H1 (cell line): ENCODE measurements around the gene C21orf58. TPM values are rescaled to one million over a fixed set of nuclear protein-coding genes. Genes with fewer than 3 reads are reported as not detected.

Experiments used
- CTCF ChIA-PET: fragments of 300-600 bp; sonication (Branson Sonifier 250); formaldehyde crosslinking; loops from one replicate; lab custom pipeline; 2021; ENCODE audit not compliant: partially characterized antibody; lab: Charles Lee
- POLR2A ChIA-PET: fragments of 300-600 bp; sonication (Branson Sonifier 250); formaldehyde crosslinking; loops from one replicate; lab custom pipeline; 2021; ENCODE audit warnings: inconsistent platforms; ENCODE audit not compliant: partially characterized antibody; lab: Charles Lee
- DNase-seq, 2 experiments: peaks; one replicate each; pipeline versions ENCODE4 v3.0.0 to v3.0.0-alpha.2; 2010 to 2022; ENCODE audit warnings: low spot score in 2 of 2, low read depth in 1 of 2, mixed read lengths in 1 of 2
- FAIRE-seq: peaks from 2 replicates; lab custom pipeline; 2011; peaks lifted over from hg19 to GRCh38; lab: Jason Lieb, UNC
- H2AFZ ChIP-seq: 2 replicates; pipeline ENCODE4 v1.8.1; 2012; ENCODE audit warnings: low read length, inconsistent platforms
- H2AK5ac ChIP-seq: 2 replicates; pipeline ENCODE4 v1.6.1; 2013; ENCODE audit warnings: low read depth, low read length
- H2BK120ac ChIP-seq: replicated peaks from 2 replicates; pipeline ENCODE3; 2013; ENCODE audit warnings: low read depth, low read length, inconsistent platforms
- H2BK12ac ChIP-seq: 2 replicates; pipeline ENCODE4 v1.6.1; 2013; ENCODE audit warnings: low read depth, low read length
- H2BK15ac ChIP-seq: 2 replicates; pipeline ENCODE4 v1.6.1; 2013; ENCODE audit warnings: low read length
- H2BK20ac ChIP-seq: 2 replicates; pipeline ENCODE4 v1.6.1; 2013; ENCODE audit warnings: low read length
- H2BK5ac ChIP-seq: 2 replicates; pipeline ENCODE4 v1.6.1; 2013; ENCODE audit warnings: low read depth, low read length
- H3K14ac ChIP-seq: 2 replicates; pipeline ENCODE4 v1.6.1; 2013; ENCODE audit warnings: inconsistent platforms; ENCODE audit not compliant: insufficient read length
- H3K18ac ChIP-seq: 2 replicates; pipeline ENCODE4 v1.6.1; 2013; ENCODE audit warnings: low read length; ENCODE audit errors: extremely low read depth
- H3K23ac ChIP-seq: 2 replicates; pipeline ENCODE4 v1.6.1; 2013; ENCODE audit warnings: inconsistent platforms; ENCODE audit not compliant: insufficient read length
- H3K23me2 ChIP-seq: 2 replicates; pipeline ENCODE4 v1.6.1; 2013; ENCODE audit warnings: low read depth, low read length
- H3K27ac ChIP-seq: 2 replicates; pipeline ENCODE4 v1.6.1; 2011; ENCODE audit warnings: low read depth, low read length, inconsistent platforms
- H3K27me3 ChIP-seq, 4 experiments: replicated peaks in 1 of 4; 1 replicate in 1 of 4; 2 replicates in 3 of 4; pipeline versions ENCODE4 v1.6.1 to v1.8.1; 2011 to 2013; ENCODE audit warnings: low read length in 3 of 4, mild to moderate bottlenecking in 3 of 4, inconsistent platforms in 2 of 4, mixed read lengths in 2 of 4, moderate library complexity in 1 of 4; ENCODE audit not compliant: control insufficient read depth in 3 of 4, insufficient read depth in 3 of 4; ENCODE audit errors: extremely low read depth in 1 of 4
- H3K36me3 ChIP-seq, 4 experiments: 2 replicates each; pipeline versions ENCODE4 v1.6.1 to v1.8.1; 2011 to 2013; ENCODE audit warnings: mild to moderate bottlenecking in 4 of 4, low read length in 3 of 4, moderate library complexity in 2 of 4, control low read depth in 1 of 4, inconsistent platforms in 1 of 4; ENCODE audit not compliant: insufficient read depth in 4 of 4, control insufficient read depth in 2 of 4
- H3K4ac ChIP-seq: replicated peaks from 2 replicates; pipeline ENCODE3; 2013; ENCODE audit warnings: low read length, low read depth, mixed read lengths, inconsistent platforms; ENCODE audit not compliant: insufficient read length
- H3K4me1 ChIP-seq, 4 experiments: replicated peaks in 1 of 4; 1 replicate in 1 of 4; 2 replicates in 3 of 4; pipeline versions ENCODE4 v1.6.1 to v1.8.1; 2011 to 2013; ENCODE audit warnings: low read length in 3 of 4, inconsistent platforms in 2 of 4, mixed read lengths in 1 of 4; ENCODE audit not compliant: insufficient read depth in 4 of 4, control insufficient read depth in 3 of 4
- H3K4me2 ChIP-seq, 2 experiments: 2 replicates each; pipeline versions ENCODE4 v1.6.1 to v1.8.1; 2011 to 2013; ENCODE audit warnings: low read depth in 2 of 2, low read length in 2 of 2, control low read depth in 1 of 2, inconsistent platforms in 1 of 2, mild to moderate bottlenecking in 1 of 2; ENCODE audit not compliant: insufficient read depth in 1 of 2
- H3K4me3 ChIP-seq, 4 experiments: fragments of 200-600, 300-600 bp in 1 of 4; sonication (generic), shearing (Covaris generic), sonication (Bioruptor Twin) in 1 of 4; 2 replicates each; pipeline versions ENCODE4 v1.5.1 to v1.8.1; 2011 to 2016; ENCODE audit warnings: low read length in 4 of 4, low read depth in 3 of 4, control low read depth in 2 of 4, inconsistent platforms in 2 of 4, mild to moderate bottlenecking in 2 of 4, mixed read lengths in 1 of 4, moderate library complexity in 1 of 4; ENCODE audit not compliant: insufficient read depth in 2 of 4; ENCODE audit errors: extremely low read depth in 1 of 4
- H3K56ac ChIP-seq: replicated peaks from 2 replicates; pipeline ENCODE3; 2013; ENCODE audit warnings: low read depth, mild to moderate bottlenecking, mixed read lengths, low read length, inconsistent platforms; ENCODE audit not compliant: insufficient read length
- H3K79me1 ChIP-seq: 2 replicates; pipeline ENCODE4 v1.6.1; 2013; ENCODE audit warnings: low read depth, low read length, control low read depth
- H3K79me2 ChIP-seq, 2 experiments: 2 replicates each; pipeline versions ENCODE4 v1.6.1 to v1.8.1; 2012 to 2013; ENCODE audit warnings: low read length in 2 of 2, mild to moderate bottlenecking in 2 of 2, inconsistent platforms in 1 of 2; ENCODE audit not compliant: insufficient read depth in 2 of 2, control insufficient read depth in 1 of 2
- H3K9ac ChIP-seq, 4 experiments: replicated peaks in 1 of 4; 1 replicate in 1 of 4; 2 replicates in 3 of 4; pipeline versions ENCODE4 v1.6.1 to v1.8.1; 2011 to 2013; ENCODE audit warnings: low read depth in 3 of 4, low read length in 3 of 4, control low read depth in 2 of 4, mild to moderate bottlenecking in 2 of 4, moderate library complexity in 2 of 4, inconsistent platforms in 1 of 4; ENCODE audit errors: extremely low read depth in 1 of 4
- H3K9me3 ChIP-seq, 2 experiments: 2 replicates each; pipeline versions ENCODE4 v1.6.1 to v1.8.1; 2012 to 2013; ENCODE audit warnings: mild to moderate bottlenecking in 2 of 2, moderate library complexity in 2 of 2, control low read depth in 1 of 2, inconsistent platforms in 1 of 2, low read depth in 1 of 2, low read length in 1 of 2, mixed read lengths in 1 of 2; ENCODE audit not compliant: insufficient read depth in 2 of 2
- H4K20me1 ChIP-seq, 2 experiments: replicated peaks in 1 of 2; 2 replicates each; pipeline versions ENCODE3 to v1.8.1; 2011 to 2013; ENCODE audit warnings: inconsistent platforms in 2 of 2, low read length in 2 of 2, mild to moderate bottlenecking in 1 of 2; ENCODE audit not compliant: insufficient read depth in 2 of 2, control insufficient read depth in 1 of 2
- H4K5ac ChIP-seq: 2 replicates; pipeline ENCODE4 v1.6.1; 2013; ENCODE audit warnings: low read length, low read depth, mixed read lengths, inconsistent platforms; ENCODE audit not compliant: insufficient read length
- H4K8ac ChIP-seq: 2 replicates; pipeline ENCODE4 v1.8.0; 2013; ENCODE audit warnings: mild to moderate bottlenecking, moderate library complexity, low read length, inconsistent platforms; ENCODE audit not compliant: insufficient read depth; ENCODE audit errors: extremely low read depth
- H4K91ac ChIP-seq: replicated peaks from 2 replicates; pipeline ENCODE3; 2013; ENCODE audit warnings: low read length, mixed read lengths, inconsistent platforms; ENCODE audit not compliant: insufficient read length
- CHD2 ChIP-seq: IDR thresholded peaks from 2 replicates; pipeline ENCODE4 v1.6.1; 2012; ENCODE audit warnings: low read length, improper control_type of control experiment
- CTBP2 ChIP-seq: IDR thresholded peaks from 2 replicates; pipeline ENCODE4 v1.7.0; 2011; ENCODE audit warnings: borderline replicate concordance, mild to moderate bottlenecking, moderate library complexity, mixed read lengths, low read length; ENCODE audit not compliant: insufficient read depth, insufficient read length
- JUND ChIP-seq: IDR thresholded peaks from 2 replicates; pipeline ENCODE4 v1.6.1; 2011; ENCODE audit warnings: mild to moderate bottlenecking, improper control_type of control experiment, low read length
- KDM4A ChIP-seq: IDR thresholded peaks from one replicate; pipeline ENCODE4 v1.7.1; 2012; ENCODE audit warnings: low read depth, mild to moderate bottlenecking, moderate library complexity, low read length, inconsistent platforms; ENCODE audit not compliant: severe bottlenecking
- SAP30 ChIP-seq: fragments of 300-600 bp; sonication (generic); IDR thresholded peaks from 2 replicates; pipeline ENCODE4 v1.7.1; 2012; ENCODE audit warnings: low read length, moderate library complexity, mild to moderate bottlenecking, inconsistent platforms; ENCODE audit not compliant: insufficient read depth, insufficient replicate concordance
- SP1 ChIP-seq: IDR thresholded peaks from 2 replicates; pipeline ENCODE4 v1.6.1; 2011; ENCODE audit warnings: low read depth, low read length
- WGBS, 2 experiments: shearing (Covaris generic) in 1 of 2; methylation state at CpG; one replicate each; pipeline versions ENCODE4 v1.1.6 to v1.1.7; 2013 to 2015; ENCODE audit warnings: low lambda C conversion rate in 2 of 2, mixed read lengths in 2 of 2, inconsistent platforms in 1 of 2, low coverage in 1 of 2, missing lambda C conversion rate in 1 of 2; ENCODE audit not compliant: insufficient replicate concordance in 2 of 2, insufficient coverage in 1 of 2, insufficient read length in 1 of 2; ENCODE audit errors: extremely low coverage in 1 of 2, missing lambda C conversion rate in 1 of 2; 5-methylcytosine and 5-hydroxymethylcytosine counted together
- polyA plus RNA-seq, 7 experiments: library from polyadenylated mRNA; depleted of rRNA in 3 of 7; stranded (reverse) in 5 of 7; unstranded in 2 of 7; fragments of >200 nt in 5 of 7; fragments of 200-250 nt in 2 of 7; gene quantifications; 1 replicate in 5 of 7; 2 replicates in 1 of 7; 4 replicates in 1 of 7; pipeline versions ENCODE4 v1.2.1 to v1.2.3, GENCODE V29; 2011 to 2013; ENCODE audit warnings: missing spikeins in 2 of 7, mixed read lengths in 2 of 7
- total RNA-seq: library from RNA; stranded (reverse); fragmentation: NEBNext Ultra II Directional; extraction: Animal tissue kit (Norgen Biotek cat#: 25700); gene quantifications from 2 replicates; pipeline ENCODE4 v1.2.1, GENCODE V29; 2021

The C21orf58 gene
- total and polyA plus RNA-seq, 2 of the 8 experiments (the other 6 are each of a cell fraction or from before 2014, with no cell fraction given), result 13.8 to 26.1 TPM

DNA sequence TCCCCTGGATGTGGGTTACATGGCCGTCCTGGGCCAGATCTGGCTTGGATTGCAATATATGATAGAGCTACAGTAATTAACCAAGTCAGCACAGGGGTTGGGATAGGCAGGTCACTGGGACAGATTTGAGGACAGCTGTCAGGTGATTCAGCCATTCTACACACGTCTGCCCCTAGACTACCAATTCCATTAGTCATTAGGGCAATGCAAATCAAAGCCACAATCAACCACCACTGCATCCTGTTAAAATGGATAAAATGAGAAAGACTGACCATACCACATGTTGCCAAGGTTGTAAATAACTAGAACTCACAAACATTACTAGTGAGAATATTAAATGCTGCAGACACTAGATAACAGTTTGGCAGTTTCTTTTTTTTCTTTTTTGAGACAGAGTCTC is 16.0 kb downstream of the C21orf58 start:
- Histone ChIP-seq H4K8ac (no peak overlapping the region), H3K23ac (no peak overlapping the region), H3K18ac (no peak overlapping the region), H3K27ac (no peak overlapping the region), H4K20me1 (peaks cover 0 to 5% of the 10 kb centered on the region in 2 experiments), H2AFZ (no peak overlapping the region), H2BK12ac (no peak overlapping the region), H4K91ac (no peak overlapping the region), H3K4me2 (no peak overlapping the region), H2BK5ac (no peak overlapping the region), H2BK120ac (no peak overlapping the region), H3K79me2 (no peaks in the 10 kb centered on the region), H2AK5ac (no peak overlapping the region), H2BK20ac (no peak overlapping the region), H4K5ac (no peak overlapping the region), H3K4me1 (no peaks in the 10 kb centered on the region), H3K4me3 (no peak overlapping the region), H3K14ac (no peak overlapping the region), H3K36me3 (peaks cover 2 to 30% (median 14%) of the 10 kb centered on the region in 4 experiments; a peak in 5 of 8 replicates), H3K27me3 (no peaks in the 10 kb centered on the region), H3K9ac (no peak overlapping the region), H3K56ac (no peak overlapping the region), H3K23me2 (peaks cover 6% of the 10 kb centered on the region; the same call in 1 of the 2 replicates), H3K79me1 (no peaks in the 10 kb centered on the region), H3K9me3 (no peaks in the 10 kb centered on the region; a peak in 1 of 4 replicates), H3K4ac (no peak overlapping the region), H2BK15ac (no peak overlapping the region)
- FAIRE-seq (no peak), DNase-seq (no peak)
- ChIA-PET CTCF (no interaction called here), POLR2A (interaction anchor here (1.4 to 3.9 kb wide), 2 partner anchors 10 to 15 kb away, joined by 3 to 13 read pairs; no protein-coding TSS in a partner anchor)
- WGBS, 2 experiments, result 88% methylated on average over 2 of the region's 2 CpGs; no CpG with 5 or more reads in 1 of the 2 experiments
- TF ChIP-seq JUND, result no peak
- no peak for TF ChIP-seq KDM4A
- TF ChIP-seq CTBP2, result no peak
- TF ChIP-seq SP1, result no peak
- no peak for TF ChIP-seq CHD2
- TF ChIP-seq SAP30, result no peak
